ENCODE measurements around the gene CALM3.

DNA sequence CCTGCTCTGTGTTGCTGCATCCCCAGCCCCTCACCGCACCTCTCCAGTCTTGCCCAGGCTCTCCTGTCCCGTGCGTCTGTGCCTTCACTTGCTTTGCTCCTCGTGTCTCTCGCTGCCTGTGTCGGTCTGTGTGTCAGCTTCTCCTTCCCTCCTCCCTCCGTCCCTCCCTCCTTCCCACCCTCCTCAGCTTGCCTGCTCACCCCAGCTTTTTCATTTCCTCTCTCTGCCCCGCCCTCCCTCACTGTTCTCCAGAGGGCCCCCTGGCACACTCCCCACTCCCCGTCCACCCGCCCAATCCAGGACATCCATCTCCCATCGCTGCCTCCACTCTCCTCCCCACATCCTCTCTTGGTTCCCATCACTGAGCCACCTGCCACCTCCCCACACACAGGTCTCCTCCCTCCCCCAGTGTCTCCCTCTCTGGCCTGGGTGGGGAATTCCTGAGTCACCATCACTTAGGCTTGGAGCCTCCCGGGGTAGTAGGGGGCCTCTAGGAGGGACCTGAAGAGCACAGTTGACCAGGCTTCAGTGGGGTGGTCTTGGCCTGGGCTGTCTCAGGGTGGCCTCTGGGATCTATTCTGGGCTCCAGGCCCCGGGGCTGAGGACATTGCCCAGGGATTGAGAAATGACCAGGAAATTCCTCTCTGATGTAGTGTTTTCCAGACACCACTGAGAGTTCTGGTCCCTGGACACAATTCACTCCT is 24.0 kb downstream of the CALM3 start, which contains the start of gene PTGIR:
- TF ChIP-seq REST (IDR thresholded peaks at IDR 0.05; ENCODE audit: insufficient read depth in 1 of 2, low read depth in 2 of 2, low read length in 2 of 2) (no peak), POLR2AphosphoS5 (IDR thresholded peaks at IDR 0.05; ENCODE audit: low read depth, low read length) (no peak), FOXP2 (optimal IDR thresholded peaks at IDR 0.05; ENCODE audit: borderline replicate concordance, extremely low read depth, extremely low read length, insufficient read depth) (no peak), TAF1 (IDR thresholded peaks at IDR 0.05; ENCODE audit: borderline replicate concordance, insufficient read depth, low read length) (no peak), SIN3A (IDR thresholded peaks at IDR 0.05; ENCODE audit: borderline replicate concordance, insufficient read depth, low read length) (no peak)

Measured in PFSK-1 (cell line).